Activated naive CD8-positive, alpha-beta T cell treated with anti-CD3 and anti-CD28 coated beads, Interleukin-2, amount 10 ng/mL, durations not matched to agents 7 days and 5 days (primary cell): ENCODE results near the gene CREB5. TPM values are rescaled to one million over a fixed set of nuclear protein-coding genes. Genes with fewer than 3 reads are reported as not detected.
A peak's percentile ranks its signal among the peaks of the same experiment; 100 is the strongest.

Experiments used
- ATAC-seq: fragments of 150-1000 bp; cut with Tn5 transposase; one replicate; pipeline ENCODE4 v1.10.0; 2021; ENCODE audit warnings: low read depth, moderate library complexity
- POLR2A ChIA-PET: fragments of 350-600 bp; sonication (Branson Sonifier 250); formaldehyde crosslinking; loops from one replicate; lab custom pipeline; 2021; ENCODE audit warnings: antibody characterized with exemption; lab: Charles Lee
- DNase-seq: peaks from one replicate; pipeline ENCODE4 v3.0.0; 2021
- H3K27ac Mint-ChIP-seq: one replicate; pipeline ENCODE4 v1.8.0; 2022; ENCODE audit warnings: mild to moderate bottlenecking, mixed read lengths
- H3K27me3 Mint-ChIP-seq: one replicate; pipeline ENCODE4 v1.8.0; 2022; ENCODE audit warnings: mild to moderate bottlenecking, moderate library complexity, mixed read lengths
- H3K36me3 Mint-ChIP-seq: one replicate; pipeline ENCODE4 v1.8.0; 2021; ENCODE audit warnings: mild to moderate bottlenecking, mixed read lengths
- H3K4me1 Mint-ChIP-seq: one replicate; pipeline ENCODE4 v1.8.0; 2021; ENCODE audit warnings: mixed read lengths
- H3K4me3 Mint-ChIP-seq: one replicate; pipeline ENCODE4 v1.8.0; 2022; ENCODE audit warnings: mild to moderate bottlenecking, moderate library complexity, mixed read lengths
- H3K9me3 Mint-ChIP-seq: one replicate; pipeline ENCODE4 v1.8.0; 2021; ENCODE audit warnings: mixed read lengths
- total RNA-seq, 2 experiments: library from RNA; stranded (reverse); gene quantifications; one replicate each; pipeline ENCODE4 v1.2.3, GENCODE V29; 2021

CREB5 gene
- total RNA-seq, 2 experiments from 2014 or later: not detected

DNA sequence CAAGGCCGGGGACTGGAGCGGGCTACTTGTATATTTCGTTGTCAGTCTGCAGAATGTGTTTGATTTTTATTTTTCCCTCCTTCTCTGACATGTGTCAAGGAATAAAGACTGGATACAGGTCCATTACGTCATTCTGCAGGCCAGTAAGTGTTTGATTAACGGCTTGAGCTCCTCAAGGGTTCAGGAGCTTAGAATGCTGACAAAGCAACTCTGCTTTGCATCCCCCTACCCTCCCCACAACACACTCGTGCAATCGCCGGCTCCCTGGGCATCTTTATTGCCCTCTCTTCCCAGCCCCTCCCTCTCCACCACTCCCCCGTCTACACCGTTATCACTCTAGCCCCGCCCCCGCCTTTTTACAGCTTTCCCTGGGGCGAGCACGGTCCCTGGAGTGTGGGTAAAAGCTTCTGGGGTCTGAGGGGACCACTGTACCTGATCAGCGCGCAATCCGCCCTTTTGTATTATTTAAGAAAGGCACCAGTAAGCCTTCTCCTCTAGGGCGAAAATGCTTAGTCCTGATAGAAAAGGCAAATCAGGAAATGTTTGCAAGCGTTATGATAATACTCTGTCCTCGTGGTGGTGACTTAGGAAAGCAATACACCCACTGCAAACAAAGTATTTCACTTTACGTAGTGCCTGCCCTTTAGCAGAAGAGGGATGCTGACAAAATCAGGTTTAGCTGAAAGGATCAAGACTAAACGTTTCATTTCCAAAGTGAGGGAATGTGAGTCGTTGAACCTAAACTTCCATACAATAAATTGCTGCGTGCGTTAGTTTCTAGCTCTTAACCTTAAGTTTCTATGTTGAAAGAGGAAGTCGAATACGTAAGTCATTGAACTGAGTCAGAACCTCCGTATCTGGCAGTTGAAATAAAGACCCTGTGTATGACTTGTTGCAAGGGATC is 1.4 kb upstream of the CREB5 start:
- H3K4me3 Mint-ChIP-seq: peak overlapping the region; percentile 74
- no peak overlapping the region for H3K27ac Mint-ChIP-seq
- ATAC-seq (peak; percentile 37), DNase-seq (peak; percentile 29)
- no peaks in the 10 kb centered on the region for H3K36me3 Mint-ChIP-seq
- peaks cover 63% of the 10 kb centered on the region for H3K27me3 Mint-ChIP-seq
- H3K4me1 Mint-ChIP-seq: peaks cover 22% of the 10 kb centered on the region
- H3K9me3 Mint-ChIP-seq: no peaks in the 10 kb centered on the region
- POLR2A ChIA-PET: no interaction called here

DNA sequence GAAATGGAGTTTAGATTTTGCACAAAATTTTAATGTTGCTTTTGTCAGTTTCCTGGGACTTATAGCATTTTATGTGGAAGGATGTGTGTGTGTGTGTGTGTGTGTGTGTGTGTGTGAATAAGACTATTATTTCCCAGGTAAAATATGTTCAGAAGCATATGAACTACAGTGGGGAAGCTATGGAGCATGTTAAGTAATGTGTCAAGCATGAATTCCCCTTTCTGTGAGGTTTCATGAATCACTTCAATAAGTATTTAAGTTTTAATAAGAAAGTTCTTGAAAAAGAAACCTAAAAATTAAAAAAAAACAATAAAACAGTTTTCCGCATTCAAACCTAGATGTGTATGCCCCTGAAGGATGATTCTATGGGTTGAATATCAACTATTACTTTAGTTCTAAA is 693 bp downstream of the CREB5 start:
- Mint-ChIP-seq H3K27me3 (peaks cover 72% of the 10 kb centered on the region), H3K36me3 (no peaks in the 10 kb centered on the region), H3K4me3 (no peak overlapping the region), H3K4me1 (peaks cover 22% of the 10 kb centered on the region), H3K27ac (no peak overlapping the region), H3K9me3 (no peaks in the 10 kb centered on the region)
- no peak for DNase-seq
- no peak for ATAC-seq
- POLR2A ChIA-PET: no interaction called here

DNA sequence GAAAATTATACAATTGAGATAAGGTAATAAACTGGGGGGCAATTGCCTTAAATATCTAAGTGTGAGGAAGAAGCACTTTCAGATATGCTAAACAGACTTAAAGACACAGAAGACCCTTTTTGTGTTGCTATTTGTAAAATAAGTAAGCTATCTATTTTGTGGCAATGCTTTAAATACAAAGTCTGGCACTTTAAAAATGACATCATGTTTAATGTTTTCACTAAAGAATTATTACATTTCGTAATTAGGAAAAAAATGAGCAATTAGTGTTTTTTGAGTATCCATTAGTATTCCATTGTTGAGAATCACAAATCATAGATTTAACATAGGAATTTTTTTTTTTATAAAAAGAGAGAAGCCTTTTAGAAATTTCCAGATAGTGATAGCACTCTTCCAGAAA is 2.1 kb downstream of the CREB5 start:
- Mint-ChIP-seq H3K36me3 (no peaks in the 10 kb centered on the region), H3K4me3 (no peak overlapping the region), H3K27me3 (peaks cover 67% of the 10 kb centered on the region), H3K27ac (no peak overlapping the region), H3K9me3 (no peaks in the 10 kb centered on the region), H3K4me1 (peaks cover 17% of the 10 kb centered on the region)
- DNase-seq (no peak), ATAC-seq (no peak)
- POLR2A ChIA-PET: no interaction called here

DNA sequence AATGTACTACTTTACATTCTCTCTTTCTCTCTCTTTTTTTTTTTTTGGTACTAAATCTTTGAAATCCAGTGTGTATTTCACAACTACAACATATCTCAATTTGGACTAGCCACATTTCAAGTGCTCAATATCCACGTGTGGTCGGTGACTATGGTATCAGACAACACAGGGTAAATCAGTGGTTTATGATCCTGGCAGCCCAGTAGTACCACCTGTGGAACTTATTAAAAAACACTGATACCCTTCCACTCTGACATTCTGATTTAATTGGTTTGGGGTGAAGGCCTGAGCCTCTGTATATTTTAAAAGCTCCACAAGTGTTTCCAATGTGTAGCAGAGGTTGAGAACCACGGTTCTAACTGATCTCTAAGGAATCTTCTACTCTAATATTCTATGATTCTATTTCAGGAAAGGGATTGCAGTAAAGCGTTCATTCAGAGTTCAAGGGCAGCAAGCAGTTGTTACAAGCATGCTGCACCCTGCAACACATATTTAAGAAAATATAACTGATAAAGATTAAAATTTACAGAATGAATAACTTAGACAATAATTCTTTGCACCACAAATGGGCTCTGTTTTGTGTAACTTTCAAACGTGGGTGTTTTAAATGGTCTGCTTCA is 5.1 kb downstream of the CREB5 start:
- H3K36me3 Mint-ChIP-seq: no peaks in the 10 kb centered on the region
- H3K4me3 Mint-ChIP-seq: no peak overlapping the region
- ATAC-seq: no peak
- POLR2A ChIA-PET: no interaction called here
- H3K27me3 Mint-ChIP-seq: peaks cover 41% of the 10 kb centered on the region
- no peaks in the 10 kb centered on the region for H3K4me1 Mint-ChIP-seq
- H3K9me3 Mint-ChIP-seq: no peaks in the 10 kb centered on the region
- DNase-seq: no peak
- no peak overlapping the region for H3K27ac Mint-ChIP-seq

DNA sequence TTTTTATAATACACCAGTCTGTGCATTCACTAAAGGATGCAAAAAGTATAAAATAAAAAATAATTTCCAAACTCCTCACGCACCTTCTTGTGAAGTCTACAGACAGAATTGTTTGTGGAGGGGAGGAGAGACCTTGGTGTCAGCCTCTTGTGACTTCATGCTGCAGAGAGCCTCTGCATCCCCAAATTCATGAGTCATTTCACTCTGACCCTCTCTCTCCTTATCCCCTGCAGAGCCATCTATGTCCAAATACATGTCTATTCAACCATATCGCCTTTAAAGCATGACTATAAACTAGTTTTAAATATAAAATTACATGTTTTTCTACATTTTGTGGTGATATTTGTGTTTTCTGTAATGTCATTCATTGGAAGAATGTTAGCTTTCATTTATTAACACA is 6.0 kb downstream of the CREB5 start:
- DNase-seq (no peak), ATAC-seq (no peak)
- Mint-ChIP-seq H3K27ac (no peak overlapping the region), H3K36me3 (no peaks in the 10 kb centered on the region), H3K4me3 (no peak overlapping the region), H3K4me1 (no peaks in the 10 kb centered on the region), H3K9me3 (no peaks in the 10 kb centered on the region), H3K27me3 (peaks cover 37% of the 10 kb centered on the region)
- POLR2A ChIA-PET: no interaction called here

DNA sequence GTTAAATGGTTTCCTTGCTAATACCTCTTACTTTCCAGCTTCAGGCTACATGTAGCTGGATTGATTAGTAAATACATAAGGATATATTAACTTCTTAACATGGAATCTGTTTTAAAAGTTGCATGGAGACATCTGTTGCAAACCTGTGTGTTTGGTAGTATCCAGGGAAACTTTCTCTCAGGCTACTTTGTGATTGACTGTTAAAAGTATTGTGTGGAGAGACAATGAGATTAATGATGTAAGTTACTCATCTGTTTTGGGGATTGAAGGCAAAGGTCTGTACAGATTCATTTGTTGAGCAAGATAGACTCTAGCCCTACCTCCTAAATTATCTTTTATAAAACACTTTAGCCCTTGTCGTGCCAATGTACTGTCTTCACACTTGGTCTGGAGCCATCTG is 6.6 kb downstream of the CREB5 start:
- H3K27ac Mint-ChIP-seq: no peak overlapping the region
- no peaks in the 10 kb centered on the region for H3K4me1 Mint-ChIP-seq
- DNase-seq: no peak
- H3K27me3 Mint-ChIP-seq: peaks cover 34% of the 10 kb centered on the region
- ATAC-seq: no peak
- no peaks in the 10 kb centered on the region for H3K9me3 Mint-ChIP-seq
- POLR2A ChIA-PET: no interaction called here
- no peaks in the 10 kb centered on the region for H3K36me3 Mint-ChIP-seq
- no peak overlapping the region for H3K4me3 Mint-ChIP-seq

DNA sequence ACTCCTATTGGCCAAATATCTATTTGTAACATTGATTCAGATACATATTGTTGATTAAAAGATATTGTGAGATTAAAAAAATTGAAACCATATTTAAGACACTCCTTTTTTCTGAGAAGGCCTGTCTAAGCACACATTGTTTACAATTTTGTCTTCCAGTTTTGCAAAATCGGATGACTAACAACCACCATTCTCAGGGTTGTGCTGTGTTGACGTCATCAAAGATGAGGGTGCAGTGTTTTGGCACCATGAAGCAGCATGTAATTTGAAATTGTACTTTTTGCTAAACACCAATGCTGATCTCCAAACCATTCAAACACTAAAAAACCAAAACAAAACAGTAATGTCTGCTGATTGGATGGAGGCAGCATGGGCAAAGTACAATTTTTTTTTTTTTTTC is 7.4 kb downstream of the CREB5 start:
- Mint-ChIP-seq H3K4me1 (no peaks in the 10 kb centered on the region), H3K27me3 (peaks cover 33% of the 10 kb centered on the region), H3K27ac (no peak overlapping the region), H3K9me3 (no peaks in the 10 kb centered on the region), H3K4me3 (no peak overlapping the region), H3K36me3 (no peaks in the 10 kb centered on the region)
- no peak for ATAC-seq
- POLR2A ChIA-PET: no interaction called here
- DNase-seq: no peak

DNA sequence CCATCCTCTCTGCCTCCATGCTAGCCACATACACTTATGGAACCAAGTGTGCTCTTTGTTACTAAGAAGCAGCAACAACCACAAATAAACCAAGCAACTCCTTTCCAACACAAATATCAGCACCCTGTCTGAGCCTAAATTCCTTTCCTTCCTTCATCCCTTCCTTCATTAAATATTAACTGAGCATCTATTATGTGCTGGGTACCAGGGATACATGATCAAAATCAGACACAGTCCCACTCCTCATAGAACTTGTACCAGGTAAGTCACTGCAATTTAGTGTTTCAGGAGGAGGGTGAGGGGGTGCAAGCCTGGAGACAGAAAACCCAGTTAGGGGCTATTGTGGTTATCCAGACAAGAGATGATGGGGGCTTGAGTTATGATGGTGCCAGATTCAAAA is 10.8 kb downstream of the CREB5 start:
- Mint-ChIP-seq H3K9me3 (no peaks in the 10 kb centered on the region), H3K27ac (no peak overlapping the region), H3K27me3 (peaks cover 20% of the 10 kb centered on the region), H3K4me1 (no peaks in the 10 kb centered on the region), H3K36me3 (no peaks in the 10 kb centered on the region), H3K4me3 (no peak overlapping the region)
- DNase-seq (no peak), ATAC-seq (no peak)
- POLR2A ChIA-PET: no interaction called here

DNA sequence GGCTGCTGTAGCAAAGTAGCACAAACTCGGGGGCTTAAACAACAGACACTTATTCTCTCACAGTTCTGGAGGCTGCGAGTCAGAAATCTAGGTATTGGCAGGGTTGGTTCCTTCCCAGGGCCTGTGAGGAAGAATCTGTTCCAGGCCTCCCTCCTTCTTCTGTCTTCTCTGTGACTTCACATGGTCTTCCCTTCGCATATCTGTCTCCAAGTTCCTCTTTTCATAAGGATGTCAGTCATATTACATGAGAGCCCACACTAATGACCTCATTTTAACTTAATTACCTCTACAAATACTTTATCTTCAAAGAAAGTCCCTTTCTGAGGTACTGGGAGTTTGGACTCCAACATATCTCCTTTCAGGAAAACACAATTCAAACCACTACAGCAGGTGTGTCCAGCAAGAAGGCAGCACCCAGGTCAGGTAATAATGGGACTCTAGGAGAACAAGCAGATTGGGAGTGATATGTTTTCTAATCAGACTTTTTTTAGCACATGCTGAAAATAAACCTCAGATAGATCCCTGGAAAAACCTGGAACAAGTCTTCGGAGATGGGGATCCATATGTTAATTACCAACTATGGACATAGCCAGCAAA is 11.7 kb downstream of the CREB5 start:
- no peak overlapping the region for H3K27ac Mint-ChIP-seq
- DNase-seq: no peak
- ATAC-seq: no peak
- H3K4me1 Mint-ChIP-seq: no peaks in the 10 kb centered on the region
- peaks cover 2% of the 10 kb centered on the region for H3K9me3 Mint-ChIP-seq
- peaks cover 15% of the 10 kb centered on the region for H3K27me3 Mint-ChIP-seq
- H3K4me3 Mint-ChIP-seq: no peak overlapping the region
- POLR2A ChIA-PET: no interaction called here
- H3K36me3 Mint-ChIP-seq: no peaks in the 10 kb centered on the region

DNA sequence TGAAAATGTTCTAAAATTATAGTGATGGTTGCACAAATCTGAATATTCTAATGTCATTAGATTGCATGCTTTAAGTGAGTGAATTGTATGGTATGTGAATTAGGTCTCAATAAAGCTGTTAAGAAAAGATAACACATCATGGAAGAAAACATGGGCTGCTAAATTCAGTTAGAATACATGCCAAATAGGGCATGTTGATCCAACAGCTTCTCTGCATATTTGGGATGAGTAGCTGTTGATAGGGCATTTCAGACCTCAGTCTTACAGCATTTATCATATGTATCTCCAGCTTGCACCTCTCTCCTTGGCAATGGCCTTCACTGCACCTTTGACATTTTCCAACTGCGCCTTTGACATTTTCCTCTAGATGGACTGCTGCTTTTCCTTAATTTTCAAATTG is 13.2 kb downstream of the CREB5 start:
- ATAC-seq (no peak), DNase-seq (no peak)
- Mint-ChIP-seq H3K36me3 (no peaks in the 10 kb centered on the region), H3K27me3 (peaks cover 13% of the 10 kb centered on the region), H3K27ac (no peak overlapping the region), H3K4me1 (no peaks in the 10 kb centered on the region), H3K4me3 (no peak overlapping the region), H3K9me3 (peaks cover 2% of the 10 kb centered on the region)
- POLR2A ChIA-PET: no interaction called here

DNA sequence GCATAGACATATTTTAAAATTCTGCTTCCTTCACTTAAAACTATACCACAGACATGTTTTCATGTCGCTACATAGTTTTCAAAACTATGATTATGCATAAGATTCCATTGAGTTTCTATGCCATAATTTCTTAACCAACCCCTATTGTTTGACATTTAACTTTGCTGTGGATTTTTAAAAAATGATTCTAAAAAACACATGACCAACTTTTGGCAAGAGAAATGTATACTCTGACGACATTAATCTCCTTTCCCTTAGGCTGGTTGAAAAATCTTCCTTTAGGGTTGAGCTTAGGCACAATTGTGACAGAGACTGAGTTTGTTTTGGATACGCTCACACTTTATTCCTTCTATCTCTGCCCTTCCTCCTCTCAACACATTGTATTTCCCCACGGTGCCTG is 14.9 kb downstream of the CREB5 start:
- DNase-seq (no peak), ATAC-seq (no peak)
- H3K27ac Mint-ChIP-seq: no peak overlapping the region
- H3K27me3 Mint-ChIP-seq: peaks cover 15% of the 10 kb centered on the region
- H3K4me1 Mint-ChIP-seq: no peaks in the 10 kb centered on the region
- no peak overlapping the region for H3K4me3 Mint-ChIP-seq
- H3K9me3 Mint-ChIP-seq: peaks cover 2% of the 10 kb centered on the region
- no peaks in the 10 kb centered on the region for H3K36me3 Mint-ChIP-seq
- POLR2A ChIA-PET: no interaction called here

DNA sequence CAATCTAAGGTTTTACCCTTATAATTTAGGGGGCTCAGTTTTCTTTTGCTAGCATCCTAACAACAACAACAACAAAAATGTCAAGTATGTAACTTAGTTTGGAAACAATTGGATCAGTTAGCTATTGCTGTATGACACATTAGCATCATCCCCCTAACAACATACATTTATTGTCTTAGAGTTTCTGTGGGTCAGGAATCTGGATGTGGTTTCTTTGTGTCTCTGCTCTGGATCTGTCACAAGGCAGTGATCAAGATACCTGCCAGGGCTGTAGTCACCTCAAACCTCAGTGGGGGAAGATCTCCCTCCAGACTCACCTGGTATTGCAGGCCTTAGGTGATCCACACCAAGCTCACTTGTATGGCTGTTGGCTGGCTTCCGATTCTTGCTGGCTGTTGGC is 18.3 kb downstream of the CREB5 start:
- ATAC-seq (no peak), DNase-seq (no peak)
- H3K4me1 Mint-ChIP-seq: no peaks in the 10 kb centered on the region
- peaks cover 2% of the 10 kb centered on the region for H3K9me3 Mint-ChIP-seq
- peaks cover 23% of the 10 kb centered on the region for H3K27me3 Mint-ChIP-seq
- H3K36me3 Mint-ChIP-seq: no peaks in the 10 kb centered on the region
- no peak overlapping the region for H3K27ac Mint-ChIP-seq
- POLR2A ChIA-PET: no interaction called here
- no peak overlapping the region for H3K4me3 Mint-ChIP-seq

DNA sequence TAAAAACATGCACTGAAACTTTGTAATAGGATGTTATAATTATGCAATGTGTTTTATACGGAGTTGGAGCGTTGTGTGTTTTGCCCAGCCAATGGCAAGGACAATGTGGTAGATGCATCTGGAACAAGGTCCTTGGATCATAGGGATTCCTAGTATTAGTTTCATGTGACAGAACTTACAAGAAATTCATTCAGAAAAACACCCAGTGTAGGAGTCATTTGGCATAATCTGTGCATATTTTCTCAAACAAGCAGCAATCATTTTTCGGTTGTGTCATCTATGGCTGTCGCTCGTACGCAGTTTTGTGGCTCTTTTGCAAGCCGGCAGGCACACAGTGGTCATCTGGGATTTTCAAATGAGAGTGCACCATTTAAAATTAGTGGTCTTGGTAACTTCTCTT is 19.8 kb downstream of the CREB5 start:
- POLR2A ChIA-PET: no interaction called here
- peaks cover 2% of the 10 kb centered on the region for H3K9me3 Mint-ChIP-seq
- H3K36me3 Mint-ChIP-seq: no peaks in the 10 kb centered on the region
- no peak overlapping the region for H3K27ac Mint-ChIP-seq
- DNase-seq (no peak), ATAC-seq (no peak)
- H3K4me3 Mint-ChIP-seq: no peak overlapping the region
- H3K27me3 Mint-ChIP-seq: peaks cover 27% of the 10 kb centered on the region
- no peaks in the 10 kb centered on the region for H3K4me1 Mint-ChIP-seq

DNA sequence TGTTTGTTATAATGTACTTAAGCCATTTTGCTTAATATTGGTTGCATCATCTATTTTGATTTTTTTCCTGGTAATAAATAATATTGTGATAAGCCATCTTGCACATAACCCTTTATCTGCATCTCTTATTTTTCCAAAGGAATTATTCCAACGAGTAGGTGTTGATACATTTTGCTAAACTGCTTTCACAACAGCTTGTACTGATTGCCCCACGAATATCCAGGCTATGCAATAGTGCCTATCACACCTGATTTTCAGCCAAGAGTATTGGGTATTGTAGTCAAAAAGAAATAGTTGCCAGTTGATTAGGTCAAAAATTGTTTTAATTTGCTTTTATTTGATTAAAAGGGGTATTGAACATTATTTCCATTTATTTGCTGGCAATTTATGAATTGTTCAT is 20.7 kb downstream of the CREB5 start:
- POLR2A ChIA-PET: no interaction called here
- Mint-ChIP-seq H3K9me3 (peaks cover 2% of the 10 kb centered on the region), H3K27me3 (peaks cover 32% of the 10 kb centered on the region), H3K4me1 (no peaks in the 10 kb centered on the region), H3K36me3 (no peaks in the 10 kb centered on the region), H3K4me3 (no peak overlapping the region), H3K27ac (no peak overlapping the region)
- DNase-seq (no peak), ATAC-seq (no peak)
